Esophagus muscularis mucosa (tissue), 3 donors: ENCODE measurements around the gene SPDYE2B.
"Not testable (repeated sequence)": the region's sequence is repeated elsewhere in the genome, so short reads cannot be mapped to it uniquely, and the experiment has no call there.

Experiments used
- POLR2A ChIP-seq: fragments of 450-650 bp; IDR thresholded peaks from one replicate; pipeline ENCODE4 v1.6.1; 2017; ENCODE audit warnings: antibody characterized with exemption, moderate library complexity, mild to moderate bottlenecking, low read depth
- TF ChIP-seq, protein P1 (sequence below), 3 experiments: fragments of 200-600 bp in 2 of 3; fragments of 450-650 bp in 1 of 3; sonication (generic) in 2 of 3; IDR thresholded peaks; one replicate each; pipeline ENCODE4 v1.5.1; 2017 to 2019; ENCODE audit warnings: antibody characterized with exemption in 3 of 3, mild to moderate bottlenecking in 2 of 3, moderate library complexity in 1 of 3

DNA sequence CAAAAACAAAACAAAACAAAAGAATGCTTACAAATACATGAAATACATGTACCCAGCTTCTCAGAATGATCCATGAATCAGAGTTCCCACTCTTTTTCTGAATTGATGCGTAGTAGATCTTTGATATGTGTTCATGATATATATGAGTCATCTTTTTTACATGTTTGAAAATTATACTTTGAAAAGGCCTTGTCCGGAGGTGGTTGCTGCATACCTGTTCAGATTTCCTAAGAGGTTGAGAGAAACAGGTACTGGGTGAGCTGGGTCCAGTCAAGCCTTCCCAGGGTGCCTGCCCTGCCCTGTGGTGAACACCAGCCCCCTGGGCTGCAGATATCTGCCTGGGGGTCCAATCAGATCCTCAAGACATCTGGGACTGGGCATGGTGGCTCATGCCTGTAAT is 25.4 kb downstream of the SPDYE2B start:
- TF ChIP-seq POLR2A = not testable (repeated sequence)
- TF ChIP-seq, protein P1, sequence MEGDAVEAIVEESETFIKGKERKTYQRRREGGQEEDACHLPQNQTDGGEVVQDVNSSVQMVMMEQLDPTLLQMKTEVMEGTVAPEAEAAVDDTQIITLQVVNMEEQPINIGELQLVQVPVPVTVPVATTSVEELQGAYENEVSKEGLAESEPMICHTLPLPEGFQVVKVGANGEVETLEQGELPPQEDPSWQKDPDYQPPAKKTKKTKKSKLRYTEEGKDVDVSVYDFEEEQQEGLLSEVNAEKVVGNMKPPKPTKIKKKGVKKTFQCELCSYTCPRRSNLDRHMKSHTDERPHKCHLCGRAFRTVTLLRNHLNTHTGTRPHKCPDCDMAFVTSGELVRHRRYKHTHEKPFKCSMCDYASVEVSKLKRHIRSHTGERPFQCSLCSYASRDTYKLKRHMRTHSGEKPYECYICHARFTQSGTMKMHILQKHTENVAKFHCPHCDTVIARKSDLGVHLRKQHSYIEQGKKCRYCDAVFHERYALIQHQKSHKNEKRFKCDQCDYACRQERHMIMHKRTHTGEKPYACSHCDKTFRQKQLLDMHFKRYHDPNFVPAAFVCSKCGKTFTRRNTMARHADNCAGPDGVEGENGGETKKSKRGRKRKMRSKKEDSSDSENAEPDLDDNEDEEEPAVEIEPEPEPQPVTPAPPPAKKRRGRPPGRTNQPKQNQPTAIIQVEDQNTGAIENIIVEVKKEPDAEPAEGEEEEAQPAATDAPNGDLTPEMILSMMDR (IDR thresholded peaks at IDR 0.05) = not testable (repeated sequence)
